ENCODE results near the gene SLC16A8.

DNA sequence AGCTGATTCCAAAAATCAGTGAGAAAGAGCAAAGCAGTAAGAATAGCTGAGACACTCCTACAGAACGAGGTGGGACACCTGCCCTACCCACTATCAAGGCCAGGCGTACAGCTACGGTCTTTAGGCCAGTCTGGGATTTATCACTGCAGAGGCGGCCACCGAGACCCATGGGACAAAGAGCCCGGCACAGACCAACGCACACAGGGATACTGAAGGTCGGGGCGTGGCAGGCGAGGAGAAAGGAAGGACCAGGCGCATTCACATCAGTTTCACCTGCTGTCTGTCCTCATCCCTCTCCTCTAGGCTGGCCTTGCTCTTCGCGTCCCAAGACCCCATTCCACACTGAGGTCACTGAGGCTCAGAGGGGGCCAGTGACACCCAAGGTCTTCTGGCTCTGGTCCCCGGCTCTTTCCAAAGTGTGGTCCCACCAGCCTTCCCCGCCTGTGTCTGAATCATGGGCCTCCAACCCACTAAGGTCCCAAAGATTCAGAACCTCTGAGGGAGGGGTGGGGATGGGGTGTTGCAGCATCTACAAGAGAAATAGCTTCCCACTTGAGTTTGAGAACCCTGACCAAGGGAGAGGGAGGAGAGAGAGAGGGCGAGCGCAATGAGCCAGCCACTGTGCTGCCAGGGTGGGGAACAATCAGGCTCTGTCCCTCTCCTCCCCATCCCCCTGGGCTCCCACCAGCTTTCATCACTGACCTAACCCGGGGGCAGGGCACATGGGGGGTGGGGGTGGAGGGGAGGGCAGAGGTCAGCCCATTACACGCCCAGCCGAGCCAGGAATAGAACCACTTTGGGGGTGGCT lies 34.0 kb downstream of the SLC16A8 start:
- TF ChIP-seq, protein P1, sequence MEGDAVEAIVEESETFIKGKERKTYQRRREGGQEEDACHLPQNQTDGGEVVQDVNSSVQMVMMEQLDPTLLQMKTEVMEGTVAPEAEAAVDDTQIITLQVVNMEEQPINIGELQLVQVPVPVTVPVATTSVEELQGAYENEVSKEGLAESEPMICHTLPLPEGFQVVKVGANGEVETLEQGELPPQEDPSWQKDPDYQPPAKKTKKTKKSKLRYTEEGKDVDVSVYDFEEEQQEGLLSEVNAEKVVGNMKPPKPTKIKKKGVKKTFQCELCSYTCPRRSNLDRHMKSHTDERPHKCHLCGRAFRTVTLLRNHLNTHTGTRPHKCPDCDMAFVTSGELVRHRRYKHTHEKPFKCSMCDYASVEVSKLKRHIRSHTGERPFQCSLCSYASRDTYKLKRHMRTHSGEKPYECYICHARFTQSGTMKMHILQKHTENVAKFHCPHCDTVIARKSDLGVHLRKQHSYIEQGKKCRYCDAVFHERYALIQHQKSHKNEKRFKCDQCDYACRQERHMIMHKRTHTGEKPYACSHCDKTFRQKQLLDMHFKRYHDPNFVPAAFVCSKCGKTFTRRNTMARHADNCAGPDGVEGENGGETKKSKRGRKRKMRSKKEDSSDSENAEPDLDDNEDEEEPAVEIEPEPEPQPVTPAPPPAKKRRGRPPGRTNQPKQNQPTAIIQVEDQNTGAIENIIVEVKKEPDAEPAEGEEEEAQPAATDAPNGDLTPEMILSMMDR (IDR thresholded peaks at IDR 0.05; ENCODE audit: low read length) = no peak
- TF ChIP-seq EZH2 (IDR thresholded peaks at IDR 0.05; ENCODE audit: borderline replicate concordance, low read length) = no peak

Measured in OCI-LY1 (cell line).